PC-3 (cell line): Measurements from ENCODE around the gene HOXD4.

Source experiments
- EZH2 ChIP-seq: fragments of 300-600 bp; sonication (generic); IDR thresholded peaks from one replicate; pipeline ENCODE4 v1.6.1; 2017; ENCODE audit warnings: antibody characterized with exemption, mild to moderate bottlenecking, low read length; ENCODE audit not compliant: unreplicated experiment
- EZH2phosphoT487 ChIP-seq: fragments of 300-600 bp; sonication (generic); IDR thresholded peaks from 2 replicates; pipeline ENCODE4 v1.6.1; 2018; ENCODE audit warnings: mild to moderate bottlenecking, antibody characterized with exemption, low read length, borderline replicate concordance
- TF ChIP-seq, protein P1 (sequence below): fragments of 300-600 bp; sonication (generic); conservative IDR thresholded peaks from 2 replicates; pipeline ENCODE4 v1.5.1; 2017; ENCODE audit warnings: antibody characterized with exemption, low read depth, mild to moderate bottlenecking, low read length

DNA sequence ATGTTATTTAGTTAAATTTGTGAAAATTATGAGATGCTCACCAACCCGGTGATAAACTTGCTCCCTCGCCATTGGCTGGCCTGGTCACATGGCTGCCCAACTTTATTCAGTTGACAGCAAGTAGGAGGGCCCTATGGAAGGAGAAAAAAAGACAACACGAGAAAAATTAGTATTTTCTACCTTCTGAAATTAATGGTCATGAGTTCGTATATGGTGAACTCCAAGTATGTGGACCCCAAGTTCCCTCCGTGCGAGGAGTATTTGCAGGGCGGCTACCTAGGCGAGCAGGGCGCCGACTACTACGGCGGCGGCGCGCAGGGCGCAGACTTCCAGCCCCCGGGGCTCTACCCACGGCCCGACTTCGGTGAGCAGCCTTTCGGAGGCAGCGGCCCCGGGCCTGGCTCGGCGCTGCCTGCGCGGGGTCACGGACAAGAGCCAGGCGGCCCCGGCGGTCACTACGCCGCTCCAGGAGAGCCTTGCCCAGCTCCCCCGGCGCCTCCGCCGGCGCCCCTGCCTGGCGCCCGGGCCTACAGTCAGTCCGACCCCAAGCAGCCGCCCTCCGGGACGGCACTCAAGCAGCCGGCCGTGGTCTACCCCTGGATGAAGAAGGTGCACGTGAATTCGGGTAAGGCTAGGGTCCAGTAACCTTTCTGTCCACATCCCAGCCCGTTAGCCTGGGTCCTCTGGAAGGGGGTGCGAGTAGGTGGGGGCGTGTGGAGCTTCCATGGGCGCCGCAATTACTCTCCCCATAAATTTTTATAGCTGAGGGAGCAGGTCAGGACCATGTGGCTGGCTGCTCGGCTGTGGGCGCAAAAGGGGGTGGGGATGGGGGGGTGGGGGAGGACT is at the start of gene HOXD4:
- TF ChIP-seq EZH2 (no peak), EZH2phosphoT487 (no peak)
- TF ChIP-seq, protein P1, sequence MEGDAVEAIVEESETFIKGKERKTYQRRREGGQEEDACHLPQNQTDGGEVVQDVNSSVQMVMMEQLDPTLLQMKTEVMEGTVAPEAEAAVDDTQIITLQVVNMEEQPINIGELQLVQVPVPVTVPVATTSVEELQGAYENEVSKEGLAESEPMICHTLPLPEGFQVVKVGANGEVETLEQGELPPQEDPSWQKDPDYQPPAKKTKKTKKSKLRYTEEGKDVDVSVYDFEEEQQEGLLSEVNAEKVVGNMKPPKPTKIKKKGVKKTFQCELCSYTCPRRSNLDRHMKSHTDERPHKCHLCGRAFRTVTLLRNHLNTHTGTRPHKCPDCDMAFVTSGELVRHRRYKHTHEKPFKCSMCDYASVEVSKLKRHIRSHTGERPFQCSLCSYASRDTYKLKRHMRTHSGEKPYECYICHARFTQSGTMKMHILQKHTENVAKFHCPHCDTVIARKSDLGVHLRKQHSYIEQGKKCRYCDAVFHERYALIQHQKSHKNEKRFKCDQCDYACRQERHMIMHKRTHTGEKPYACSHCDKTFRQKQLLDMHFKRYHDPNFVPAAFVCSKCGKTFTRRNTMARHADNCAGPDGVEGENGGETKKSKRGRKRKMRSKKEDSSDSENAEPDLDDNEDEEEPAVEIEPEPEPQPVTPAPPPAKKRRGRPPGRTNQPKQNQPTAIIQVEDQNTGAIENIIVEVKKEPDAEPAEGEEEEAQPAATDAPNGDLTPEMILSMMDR = no peak
